T-helper 1 cell treated with Interleukin-12 subunit alpha and Interleukin-12 subunit beta and Interleukin-4 antibody, amounts not matched to agents 30 μg/mL and 1 μg/mL, for 36 hours (primary cell): ENCODE results near the gene METRNL.

Experiments used
- H3K27ac Mint-ChIP-seq: one replicate; pipeline ENCODE4 v1.8.0; 2021; ENCODE audit warnings: mild to moderate bottlenecking, mixed read lengths
- H3K27me3 Mint-ChIP-seq: one replicate; pipeline ENCODE4 v1.8.0; 2021; ENCODE audit warnings: low read depth, mixed read lengths
- H3K36me3 Mint-ChIP-seq: one replicate; pipeline ENCODE4 v1.8.0; 2021; ENCODE audit warnings: low read depth, mixed read lengths
- H3K4me1 Mint-ChIP-seq: one replicate; pipeline ENCODE4 v1.8.0; 2021; ENCODE audit warnings: low read depth, mixed read lengths
- H3K4me3 Mint-ChIP-seq: one replicate; pipeline ENCODE4 v1.8.0; 2021; ENCODE audit warnings: mild to moderate bottlenecking, moderate library complexity, mixed read lengths
- H3K9me3 Mint-ChIP-seq: one replicate; pipeline ENCODE4 v1.8.0; 2021; ENCODE audit warnings: mixed read lengths

Gene METRNL

GRCh38 chr17:83086199-83086880 lies 6.9 kb downstream of the METRNL start:
- Mint-ChIP-seq H3K27ac (peak overlapping the region; percentile 36), H3K9me3 (no peaks in the 10 kb centered on the region), H3K36me3 (peaks cover 5% of the 10 kb centered on the region), H3K4me1 (peaks cover 30% of the 10 kb centered on the region), H3K27me3 (peaks cover 6% of the 10 kb centered on the region), H3K4me3 (no peak overlapping the region)

- Mint-ChIP-seq H3K4me1 (peaks cover 29% of the 10 kb centered on the region), H3K4me3 (no peak overlapping the region), H3K36me3 (peaks cover 3% of the 10 kb centered on the region), H3K27ac (no peak overlapping the region), H3K9me3 (no peaks in the 10 kb centered on the region), H3K27me3 (peaks cover 5% of the 10 kb centered on the region)
Observed at GRCh38 chr17:83086907-83087787, 7.7 kb downstream of the METRNL start.

GRCh38 chr17:83087788-83088360 lies 8.5 kb downstream of the METRNL start:
- Mint-ChIP-seq H3K4me3 (no peak overlapping the region), H3K9me3 (no peaks in the 10 kb centered on the region), H3K27ac (no peak overlapping the region), H3K4me1 (peaks cover 22% of the 10 kb centered on the region), H3K27me3 (no peaks in the 10 kb centered on the region), H3K36me3 (peaks cover 3% of the 10 kb centered on the region)

GRCh38 chr17:83088451-83088850 lies 9.0 kb downstream of the METRNL start:
- no peak overlapping the region for H3K4me3 Mint-ChIP-seq
- peaks cover 3% of the 10 kb centered on the region for H3K36me3 Mint-ChIP-seq
- peaks cover 17% of the 10 kb centered on the region for H3K4me1 Mint-ChIP-seq
- H3K9me3 Mint-ChIP-seq: no peaks in the 10 kb centered on the region
- no peak overlapping the region for H3K27ac Mint-ChIP-seq
- no peaks in the 10 kb centered on the region for H3K27me3 Mint-ChIP-seq

GRCh38 chr17:83088909-83089308 lies 9.5 kb downstream of the METRNL start:
- no peak overlapping the region for H3K27ac Mint-ChIP-seq
- peaks cover 12% of the 10 kb centered on the region for H3K4me1 Mint-ChIP-seq
- H3K4me3 Mint-ChIP-seq: no peak overlapping the region
- no peaks in the 10 kb centered on the region for H3K9me3 Mint-ChIP-seq
- H3K27me3 Mint-ChIP-seq: no peaks in the 10 kb centered on the region
- peaks cover 3% of the 10 kb centered on the region for H3K36me3 Mint-ChIP-seq

GRCh38 chr17:83089328-83090132 lies 10.1 kb downstream of the METRNL start:
- Mint-ChIP-seq H3K4me1 (peaks cover 7% of the 10 kb centered on the region), H3K27me3 (no peaks in the 10 kb centered on the region), H3K36me3 (peaks cover 2% of the 10 kb centered on the region), H3K27ac (no peak overlapping the region), H3K9me3 (no peaks in the 10 kb centered on the region), H3K4me3 (no peak overlapping the region)

- H3K9me3 Mint-ChIP-seq: no peaks in the 10 kb centered on the region
- no peaks in the 10 kb centered on the region for H3K27me3 Mint-ChIP-seq
- no peak overlapping the region for H3K27ac Mint-ChIP-seq
- peaks cover 3% of the 10 kb centered on the region for H3K36me3 Mint-ChIP-seq
- H3K4me3 Mint-ChIP-seq: no peak overlapping the region
- H3K4me1 Mint-ChIP-seq: peaks cover 5% of the 10 kb centered on the region
Observed at GRCh38 chr17:83090444-83091256, 11.2 kb downstream of the METRNL start.

- H3K27me3 Mint-ChIP-seq: no peaks in the 10 kb centered on the region
- peaks cover 6% of the 10 kb centered on the region for H3K36me3 Mint-ChIP-seq
- H3K4me3 Mint-ChIP-seq: no peak overlapping the region
- H3K4me1 Mint-ChIP-seq: peaks cover 5% of the 10 kb centered on the region
- no peaks in the 10 kb centered on the region for H3K9me3 Mint-ChIP-seq
- no peak overlapping the region for H3K27ac Mint-ChIP-seq
Observed at GRCh38 chr17:83091257-83092141, 12.1 kb downstream of the METRNL start.

- peaks cover 6% of the 10 kb centered on the region for H3K36me3 Mint-ChIP-seq
- H3K9me3 Mint-ChIP-seq: no peaks in the 10 kb centered on the region
- H3K4me1 Mint-ChIP-seq: peaks cover 5% of the 10 kb centered on the region
- H3K4me3 Mint-ChIP-seq: no peak overlapping the region
- H3K27me3 Mint-ChIP-seq: no peaks in the 10 kb centered on the region
- no peak overlapping the region for H3K27ac Mint-ChIP-seq
Observed at GRCh38 chr17:83092186-83092585, 12.8 kb downstream of the METRNL start.

- Mint-ChIP-seq H3K4me3 (no peak overlapping the region), H3K4me1 (peaks cover 5% of the 10 kb centered on the region), H3K9me3 (no peaks in the 10 kb centered on the region), H3K27ac (no peak overlapping the region), H3K27me3 (no peaks in the 10 kb centered on the region), H3K36me3 (peaks cover 6% of the 10 kb centered on the region)
Observed at GRCh38 chr17:83092931-83093330, 13.5 kb downstream of the METRNL start.

GRCh38 chr17:83093506-83093905 lies 14.1 kb downstream of the METRNL start:
- Mint-ChIP-seq H3K36me3 (peaks cover 6% of the 10 kb centered on the region), H3K4me1 (peaks cover 5% of the 10 kb centered on the region), H3K27ac (no peak overlapping the region), H3K4me3 (no peak overlapping the region), H3K9me3 (no peaks in the 10 kb centered on the region), H3K27me3 (no peaks in the 10 kb centered on the region)

GRCh38 chr17:83094291-83094690 lies 14.9 kb downstream of the METRNL start:
- Mint-ChIP-seq H3K9me3 (no peaks in the 10 kb centered on the region), H3K36me3 (peaks cover 6% of the 10 kb centered on the region), H3K4me1 (peaks cover 3% of the 10 kb centered on the region), H3K4me3 (no peak overlapping the region), H3K27me3 (no peaks in the 10 kb centered on the region), H3K27ac (no peak overlapping the region)

- Mint-ChIP-seq H3K9me3 (no peaks in the 10 kb centered on the region), H3K27me3 (peaks cover 6% of the 10 kb centered on the region), H3K4me3 (no peak overlapping the region), H3K36me3 (peaks cover 6% of the 10 kb centered on the region), H3K4me1 (peaks cover 2% of the 10 kb centered on the region), H3K27ac (no peak overlapping the region)
Observed at GRCh38 chr17:83095016-83095415, 15.6 kb downstream of the METRNL start.
